ENCODE results near the gene ESPNL.

DNA sequence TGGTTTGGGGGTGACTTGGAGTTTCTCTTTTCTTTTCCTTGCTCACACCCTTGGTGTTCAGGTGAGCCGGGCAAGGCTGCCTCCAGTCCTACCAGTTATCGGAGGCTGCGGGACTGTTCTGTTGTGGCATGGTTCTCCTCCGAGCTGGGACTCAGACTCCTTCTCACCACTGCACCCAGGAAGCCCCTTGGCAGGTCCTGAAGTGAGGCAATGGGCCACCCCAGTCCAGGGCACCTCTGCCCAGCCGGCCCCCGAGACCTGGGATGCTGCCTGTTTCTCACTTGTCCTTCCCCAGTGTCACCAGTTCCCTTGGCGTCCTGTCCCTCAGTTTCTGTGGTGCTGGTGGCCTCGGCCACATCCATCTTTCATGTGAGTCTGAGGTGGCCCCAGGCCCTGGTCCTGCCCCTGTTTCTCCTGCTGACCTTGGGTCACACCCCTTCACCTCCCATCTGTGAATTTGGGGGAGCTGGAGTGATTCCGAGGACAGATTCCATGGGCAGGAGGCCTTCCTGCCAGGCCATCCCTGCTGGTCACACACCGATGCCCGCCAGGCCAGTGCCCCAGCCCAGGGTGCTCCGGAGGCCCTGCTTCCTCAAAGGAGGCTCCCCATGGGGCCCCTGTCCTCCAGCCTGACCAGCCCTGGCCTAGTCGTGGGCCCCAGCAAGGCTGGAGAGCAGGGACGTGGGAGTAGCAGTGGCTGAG is 31.8 kb downstream of the ESPNL start:
- TF ChIP-seq, protein P1, sequence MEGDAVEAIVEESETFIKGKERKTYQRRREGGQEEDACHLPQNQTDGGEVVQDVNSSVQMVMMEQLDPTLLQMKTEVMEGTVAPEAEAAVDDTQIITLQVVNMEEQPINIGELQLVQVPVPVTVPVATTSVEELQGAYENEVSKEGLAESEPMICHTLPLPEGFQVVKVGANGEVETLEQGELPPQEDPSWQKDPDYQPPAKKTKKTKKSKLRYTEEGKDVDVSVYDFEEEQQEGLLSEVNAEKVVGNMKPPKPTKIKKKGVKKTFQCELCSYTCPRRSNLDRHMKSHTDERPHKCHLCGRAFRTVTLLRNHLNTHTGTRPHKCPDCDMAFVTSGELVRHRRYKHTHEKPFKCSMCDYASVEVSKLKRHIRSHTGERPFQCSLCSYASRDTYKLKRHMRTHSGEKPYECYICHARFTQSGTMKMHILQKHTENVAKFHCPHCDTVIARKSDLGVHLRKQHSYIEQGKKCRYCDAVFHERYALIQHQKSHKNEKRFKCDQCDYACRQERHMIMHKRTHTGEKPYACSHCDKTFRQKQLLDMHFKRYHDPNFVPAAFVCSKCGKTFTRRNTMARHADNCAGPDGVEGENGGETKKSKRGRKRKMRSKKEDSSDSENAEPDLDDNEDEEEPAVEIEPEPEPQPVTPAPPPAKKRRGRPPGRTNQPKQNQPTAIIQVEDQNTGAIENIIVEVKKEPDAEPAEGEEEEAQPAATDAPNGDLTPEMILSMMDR (IDR thresholded peaks at IDR 0.05) = no peak
- TF ChIP-seq EP300 (IDR thresholded peaks at IDR 0.05) = no peak
- no peak for TF ChIP-seq POLR2A (IDR thresholded peaks at IDR 0.05)

Data from tibial nerve (tissue), 4 donors.